ENCODE measurements around the gene SECTM1.
A peak's percentile ranks its signal among the peaks of the same experiment; 100 is the strongest.

SECTM1 gene

DNA sequence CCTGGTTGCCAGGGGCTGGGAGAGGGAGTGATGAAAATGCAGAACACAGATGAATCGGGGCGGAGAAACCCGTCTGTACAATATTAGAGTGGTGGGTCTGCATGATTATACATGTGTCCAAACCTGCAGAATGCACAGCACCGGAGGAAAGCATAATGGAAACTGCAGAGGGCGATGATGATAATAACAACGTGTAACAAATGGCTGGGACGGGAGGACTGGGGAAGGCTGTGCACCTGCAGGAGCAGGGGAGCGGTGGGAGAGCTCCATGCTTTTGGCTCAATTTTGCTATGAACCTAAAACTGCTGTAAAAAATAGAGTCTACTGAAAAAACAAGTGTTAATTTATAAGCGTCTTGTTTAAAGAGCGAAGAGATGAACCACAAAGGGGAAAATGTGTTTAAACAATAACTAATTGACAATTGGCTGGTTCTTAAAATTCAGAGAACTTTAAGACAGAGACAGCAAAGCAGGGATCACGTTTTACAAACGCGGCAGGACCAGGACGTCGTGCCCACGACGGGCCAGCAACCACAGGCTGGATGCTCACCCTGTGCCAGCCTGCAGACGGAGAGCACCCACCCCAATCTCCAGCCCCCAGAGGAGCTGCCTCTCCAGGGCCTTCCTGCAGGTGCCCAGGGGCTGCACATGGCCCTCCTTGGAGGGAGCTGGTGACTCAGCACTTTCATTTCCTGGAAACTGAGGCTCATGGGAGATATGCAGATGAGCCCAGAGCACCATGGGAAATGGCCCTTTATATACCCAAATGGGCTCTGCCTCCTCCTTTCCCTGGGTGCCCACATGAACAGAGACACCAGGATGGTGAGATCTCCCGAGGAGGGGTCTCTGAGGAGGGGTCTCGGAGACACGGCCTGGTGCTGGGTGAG is 25.1 kb upstream of the SECTM1 start, which contains the start of gene TEX19:
Gene TEX19, plus strand, starts transcription at position 783 of the 886 bp plus-strand sequence. CDS start 2,904 bp downstream, outside the sequence.
- Histone ChIP-seq H3K4me3 (ENCODE audit: low read depth, low read length) (no peak within 1 kb of the TSS), H3K4me2 (ENCODE audit: low read length) (no peak within 1 kb of the TSS), H3K27me3 (ENCODE audit: control insufficient read depth, insufficient read depth, low read length) (no peaks in the 10 kb centered on the region), H3K9me3 (ENCODE audit: control insufficient read depth, low read length) (no peaks in the 10 kb centered on the region), H3K36me3 (ENCODE audit: control insufficient read depth, insufficient read depth, low read length) (no peaks in the 10 kb centered on the region), H3K4me1 (no peaks in the 10 kb centered on the region), H3K9ac (no peak within 1 kb of the TSS), H3K79me2 (no peaks in the 10 kb centered on the region), H2AFZ (peak within 1 kb of the TSS; percentile 11), H3K27ac (no peak within 1 kb of the TSS)
- TF ChIP-seq CTCF (IDR thresholded peaks at IDR 0.05) = no peak

- Histone ChIP-seq H3K27me3 (ENCODE audit: control insufficient read depth, insufficient read depth, low read length) (no peaks in the 10 kb centered on the region), H3K36me3 (ENCODE audit: control insufficient read depth, insufficient read depth, low read length) (no peaks in the 10 kb centered on the region), H3K9me3 (ENCODE audit: control insufficient read depth, low read length) (no peaks in the 10 kb centered on the region), H3K4me1 (no peaks in the 10 kb centered on the region), H3K4me3 (ENCODE audit: low read depth, low read length) (no peak overlapping the region), H3K27ac (no peak overlapping the region), H2AFZ (no peak overlapping the region), H3K79me2 (no peaks in the 10 kb centered on the region), H3K9ac (no peak overlapping the region), H3K4me2 (ENCODE audit: low read length) (no peak overlapping the region)
- no peak for TF ChIP-seq CTCF (IDR thresholded peaks at IDR 0.05)
Measured at GRCh38 chr17:82357394-82357793, 23.8 kb upstream of the SECTM1 start.

DNA sequence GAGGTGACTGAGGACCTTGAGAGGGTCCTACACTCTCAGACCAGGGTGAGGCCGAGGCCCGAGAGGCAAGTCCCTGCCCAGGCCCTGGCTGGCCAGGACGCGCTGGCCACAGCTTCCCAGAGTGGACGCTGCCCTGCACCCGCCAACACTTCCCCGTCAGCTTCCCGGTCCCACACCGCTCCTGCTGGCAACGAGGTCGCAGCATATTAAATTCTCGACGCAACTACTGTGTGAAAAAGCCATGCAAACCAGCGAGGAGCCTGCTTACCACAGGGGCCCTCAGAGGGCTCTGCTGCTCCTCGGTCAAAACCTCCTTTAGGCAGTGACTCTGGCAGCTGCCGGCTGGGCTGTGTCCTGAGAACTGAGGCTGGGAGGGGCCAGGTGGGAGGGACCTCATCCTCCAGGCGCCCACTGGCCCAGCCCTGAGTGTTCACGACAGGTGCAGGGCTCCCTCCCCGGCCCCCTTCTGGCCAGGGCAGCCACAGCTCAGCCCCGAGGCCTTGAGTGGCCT is 23.3 kb upstream of the SECTM1 start:
- H3K36me3 ChIP-seq (ENCODE audit: control insufficient read depth, insufficient read depth, low read length) = no peaks in the 10 kb centered on the region
- no peak overlapping the region for H3K9ac ChIP-seq
- H3K27ac ChIP-seq = no peak overlapping the region
- no peaks in the 10 kb centered on the region for H3K9me3 ChIP-seq (ENCODE audit: control insufficient read depth, low read length)
- no peak overlapping the region for H3K4me3 ChIP-seq (ENCODE audit: low read depth, low read length)
- H3K4me2 ChIP-seq (ENCODE audit: low read length) = no peak overlapping the region
- H2AFZ ChIP-seq = no peak overlapping the region
- H3K4me1 ChIP-seq = no peaks in the 10 kb centered on the region
- no peaks in the 10 kb centered on the region for H3K27me3 ChIP-seq (ENCODE audit: control insufficient read depth, insufficient read depth, low read length)
- TF ChIP-seq CTCF (IDR thresholded peaks at IDR 0.05) = no peak
- H3K79me2 ChIP-seq = no peaks in the 10 kb centered on the region

GRCh38 chr17:82355770-82356427 is 22.3 kb upstream of the SECTM1 start:
- Histone ChIP-seq H3K9me3 (ENCODE audit: control insufficient read depth, low read length) (no peaks in the 10 kb centered on the region), H3K4me3 (ENCODE audit: low read depth, low read length) (no peak overlapping the region), H3K27ac (no peak overlapping the region), H3K36me3 (ENCODE audit: control insufficient read depth, insufficient read depth, low read length) (no peaks in the 10 kb centered on the region), H3K79me2 (no peaks in the 10 kb centered on the region), H3K4me2 (ENCODE audit: low read length) (no peak overlapping the region), H3K9ac (no peak overlapping the region), H3K4me1 (no peaks in the 10 kb centered on the region), H3K27me3 (ENCODE audit: control insufficient read depth, insufficient read depth, low read length) (no peaks in the 10 kb centered on the region), H2AFZ (no peak overlapping the region)
- TF ChIP-seq CTCF (IDR thresholded peaks at IDR 0.05) = no peak
